GM19372 (cell line): ENCODE measurements around the gene SEC14L6.

Experiments used
- ATAC-seq: cut with Tn5 transposase; IDR thresholded peaks from one replicate; pipeline ENCODE4 v1.9.1; 2021; ENCODE audit warnings: mild to moderate bottlenecking, low read depth, moderate library complexity; ENCODE audit not compliant: unreplicated experiment

Gene SEC14L6

GRCh38 chr22:30500628-30501027 lies 45.9 kb downstream of the SEC14L6 start:
- ATAC-seq, result no peak

- ATAC-seq, result no peak
These were observed 48.9 kb downstream of the SEC14L6 start for GRCh38 chr22:30497466-30498150.

- no peak for ATAC-seq
These were observed 51.3 kb downstream of the SEC14L6 start for GRCh38 chr22:30495041-30495784.

GRCh38 chr22:30492144-30492543 lies 54.4 kb downstream of the SEC14L6 start:
- no peak for ATAC-seq

GRCh38 chr22:30491381-30491780 lies 55.2 kb downstream of the SEC14L6 start:
- no peak for ATAC-seq

- no peak for ATAC-seq
These were observed 56.1 kb downstream of the SEC14L6 start for GRCh38 chr22:30490399-30490798.

GRCh38 chr22:30488121-30488520 lies 58.4 kb downstream of the SEC14L6 start:
- no peak for ATAC-seq

GRCh38 chr22:30486661-30487115 lies 59.9 kb downstream of the SEC14L6 start:
- ATAC-seq, result no peak

GRCh38 chr22:30486118-30486517 lies 60.4 kb downstream of the SEC14L6 start:
- ATAC-seq, result no peak

- no peak for ATAC-seq
These were observed 61.1 kb downstream of the SEC14L6 start for GRCh38 chr22:30485362-30485988.

GRCh38 chr22:30483169-30483568 lies 63.4 kb downstream of the SEC14L6 start:
- no peak for ATAC-seq

GRCh38 chr22:30481711-30482110 lies 64.8 kb downstream of the SEC14L6 start:
- ATAC-seq, result no peak

GRCh38 chr22:30479981-30480380 lies 66.6 kb downstream of the SEC14L6 start:
- no peak for ATAC-seq

GRCh38 chr22:30474683-30475424 lies 71.7 kb downstream of the SEC14L6 start:
- ATAC-seq, result no peak

GRCh38 chr22:30474121-30474520 lies 72.4 kb downstream of the SEC14L6 start:
- ATAC-seq, result no peak

GRCh38 chr22:30472994-30473720 lies 73.4 kb downstream of the SEC14L6 start:
- no peak for ATAC-seq
